HepG2 (cell line): Measurements from ENCODE around the gene FLT3LG.

Source experiments
- HMGXB4 ChIP-seq, 2 experiments: sonication (generic) in 1 of 2; formaldehyde crosslinking in 1 of 2; IDR thresholded peaks; 2 replicates each; pipeline versions ENCODE4 v1.4.0 to v1.6.1; 2018 to 2020; ENCODE audit warnings: missing genetic modification reagents in 2 of 2, borderline replicate concordance in 1 of 2, low read depth in 1 of 2, mild to moderate bottlenecking in 1 of 2, missing biosample characterization in 1 of 2
- NR2F6 ChIP-seq, 2 experiments: IDR thresholded peaks; 2 replicates each; pipeline ENCODE4 v1.6.1; 2016; ENCODE audit warnings: antibody characterized with exemption in 1 of 2, mild to moderate bottlenecking in 1 of 2
- RNF219 ChIP-seq: sonication (generic); formaldehyde crosslinking; IDR thresholded peaks from 2 replicates; pipeline ENCODE4 v1.5.0; 2020; ENCODE audit warnings: mild to moderate bottlenecking, missing genetic modification reagents
- TFAP4 ChIP-seq: sonication (generic); IDR thresholded peaks from 2 replicates; pipeline ENCODE4 v1.6.1; 2016; ENCODE audit warnings: low read depth, borderline replicate concordance
- ZBTB7A ChIP-seq: sonication (generic); formaldehyde crosslinking; IDR thresholded peaks from 2 replicates; pipeline ENCODE4 v1.8.0; 2022; ENCODE audit warnings: mild to moderate bottlenecking, missing genetic modification reagents

- TF ChIP-seq ZBTB7A (CRISPR knock-in tag) (no peak), RNF219 (CRISPR knock-in tag) (no peak), HMGXB4 (CRISPR knock-in tag; IDR thresholded peaks at IDR 0.05; ENCODE audit: borderline replicate concordance in 1 of 2, low read depth in 1 of 2) (peak; percentile 83), NR2F6 (IDR thresholded peaks at IDR 0.05) (no peak), NR2F6 (CRISPR knock-in tag; IDR thresholded peaks at IDR 0.05) (peak; percentile 34; the same call in 1 of the 2 replicates), TFAP4 (no peak)
Observed at GRCh38 chr19:49489601-49490167, 15.7 kb downstream of the FLT3LG start.
